Stimulated activated CD4-positive, alpha-beta T cell treated with anti-CD3 and anti-CD28 coated beads, TNF-alpha, amount 100 ng/mL, for 48 hours (primary cell): ENCODE results near the gene ARHGAP26.
"Not testable (repeated sequence)": the region's sequence is repeated elsewhere in the genome, so short reads cannot be mapped to it uniquely, and the experiment has no call there.

ENCODE experiments used
- DNase-seq, 3 donors: peaks; one replicate each; pipeline ENCODE4 v3.0.0-alpha.2; 2020; ENCODE audit warnings: low read depth in 3 of 3

ARHGAP26 gene

GRCh38 chr5:142931896-142932686 lies 161.9 kb downstream of the ARHGAP26 start:
- no peak for DNase-seq

- no peak for DNase-seq
Measured at GRCh38 chr5:142934051-142934762, 164.0 kb downstream of the ARHGAP26 start.

- DNase-seq, result no peak
Measured at GRCh38 chr5:142935014-142935413, 164.8 kb downstream of the ARHGAP26 start.

DNA sequence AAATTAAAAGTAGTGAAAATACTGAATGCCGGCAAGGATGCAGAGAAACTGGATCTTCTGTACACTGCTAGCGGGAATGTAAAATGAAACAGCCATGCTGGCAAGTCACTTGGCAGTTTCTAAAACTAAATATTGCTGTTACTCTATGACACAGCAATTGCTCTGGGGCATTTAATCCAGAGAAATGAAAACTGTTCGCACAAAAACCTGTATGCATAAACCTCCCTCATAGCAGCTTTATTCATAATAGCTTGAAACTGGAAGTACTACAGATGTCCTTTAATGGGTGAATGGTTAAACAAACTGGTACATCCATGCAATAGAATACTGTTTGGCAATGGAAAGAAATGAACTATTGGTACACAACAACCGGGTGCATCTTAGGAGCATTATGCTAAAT lies 167.2 kb downstream of the ARHGAP26 start:
- no peak for DNase-seq

- DNase-seq, result no peak
Measured at GRCh38 chr5:142938266-142938880, 168.2 kb downstream of the ARHGAP26 start.

GRCh38 chr5:142939006-142939405 lies 168.8 kb downstream of the ARHGAP26 start:
- DNase-seq, result no peak

DNA sequence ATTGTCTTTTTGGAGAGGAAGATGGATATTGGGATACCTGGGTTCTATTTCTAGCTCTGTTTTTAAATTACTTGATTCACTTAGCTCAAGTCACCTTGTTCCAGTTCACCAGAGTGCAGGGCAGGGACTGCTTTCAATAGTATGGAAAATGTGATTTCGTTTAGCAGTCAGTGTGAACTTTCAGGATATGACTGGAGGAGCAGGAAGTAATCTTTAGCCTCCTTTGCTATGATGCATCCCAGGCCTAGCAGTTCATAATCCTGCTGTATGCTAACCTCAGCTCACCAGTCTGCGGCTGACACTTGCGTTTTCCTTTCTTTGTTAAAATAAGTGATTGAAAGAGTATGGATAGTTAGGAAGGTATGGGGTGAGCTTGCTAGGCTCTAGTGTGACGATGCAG lies 169.7 kb downstream of the ARHGAP26 start:
- no peak for DNase-seq

DNA sequence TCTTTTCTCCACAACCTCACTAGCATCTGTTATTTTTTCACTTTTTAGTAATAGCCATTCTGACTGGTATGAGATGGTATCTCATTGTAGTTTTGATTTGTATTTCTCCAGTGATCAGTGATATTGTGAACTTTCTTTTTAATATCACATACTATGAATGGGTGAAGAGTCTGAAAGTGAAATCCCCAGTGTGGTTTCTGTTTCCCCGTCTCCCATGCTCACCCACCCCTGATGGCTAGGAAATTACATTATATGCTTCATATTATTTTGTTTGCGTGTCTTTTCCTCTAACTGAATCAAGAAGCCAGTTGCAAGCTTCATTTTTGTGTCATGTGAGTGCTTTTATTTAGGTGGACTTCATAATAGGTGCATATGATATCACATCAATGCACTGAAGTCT lies 171.1 kb downstream of the ARHGAP26 start:
- no peak for DNase-seq

DNA sequence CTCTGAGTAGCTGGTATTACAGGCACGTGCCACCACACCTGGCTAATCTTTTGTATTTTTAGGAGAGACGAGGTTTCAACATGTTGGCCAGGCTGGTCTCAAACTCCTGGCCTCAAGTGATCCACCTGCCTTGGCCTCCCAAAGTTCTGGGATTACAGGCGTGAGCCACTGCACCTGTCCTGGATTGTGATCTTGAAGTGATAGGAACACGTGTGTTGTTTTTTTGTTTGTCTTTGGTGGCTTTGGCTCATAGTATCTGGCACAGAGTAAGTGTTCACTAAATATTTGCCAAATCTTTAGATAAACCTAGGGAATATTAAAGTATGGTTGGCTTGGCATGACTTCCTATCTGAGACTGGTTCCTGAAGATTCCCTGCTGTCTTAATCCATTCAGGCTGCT lies 172.7 kb downstream of the ARHGAP26 start:
- no peak for DNase-seq

DNA sequence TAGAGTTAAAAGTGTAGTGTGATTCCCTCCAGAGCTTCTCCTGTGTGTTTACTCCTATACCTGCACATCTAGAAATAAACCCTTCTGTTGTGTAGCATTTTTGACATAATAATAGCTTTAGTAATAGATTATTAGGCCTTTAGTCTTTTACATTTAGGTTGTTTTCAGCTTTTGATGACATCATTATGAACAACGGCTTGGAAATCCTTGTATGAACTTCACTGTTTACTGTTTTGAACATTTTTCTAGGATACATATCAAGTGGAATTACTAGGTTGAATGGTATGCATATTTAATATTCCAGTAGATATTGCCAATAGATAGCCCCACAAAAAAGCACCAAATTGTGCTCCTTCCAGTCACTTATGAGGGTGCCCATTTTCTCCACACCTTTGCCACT lies 174.0 kb downstream of the ARHGAP26 start:
- no peak for DNase-seq

DNA sequence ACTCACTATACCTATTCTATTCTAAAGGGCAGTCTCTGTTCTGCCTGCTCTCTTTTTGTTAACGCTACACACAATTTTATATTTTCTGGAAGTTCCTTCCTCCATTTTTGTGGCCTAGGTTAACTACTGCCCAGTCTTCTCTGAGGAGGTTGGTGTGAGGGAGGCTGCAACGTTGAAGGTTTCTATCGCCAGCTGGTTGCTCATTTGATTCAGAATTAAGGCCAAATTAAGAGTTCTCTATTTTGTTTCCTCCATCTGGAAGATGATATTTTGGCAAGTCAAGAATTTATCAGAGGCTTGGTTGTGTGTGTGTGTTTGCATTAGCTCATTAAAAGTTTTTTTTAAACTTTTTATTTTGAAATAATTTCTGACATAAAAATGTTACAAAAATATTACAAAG lies 175.1 kb downstream of the ARHGAP26 start:
- DNase-seq, result no peak

- DNase-seq, result no peak
Measured at GRCh38 chr5:142945845-142946244, 175.7 kb downstream of the ARHGAP26 start.

DNA sequence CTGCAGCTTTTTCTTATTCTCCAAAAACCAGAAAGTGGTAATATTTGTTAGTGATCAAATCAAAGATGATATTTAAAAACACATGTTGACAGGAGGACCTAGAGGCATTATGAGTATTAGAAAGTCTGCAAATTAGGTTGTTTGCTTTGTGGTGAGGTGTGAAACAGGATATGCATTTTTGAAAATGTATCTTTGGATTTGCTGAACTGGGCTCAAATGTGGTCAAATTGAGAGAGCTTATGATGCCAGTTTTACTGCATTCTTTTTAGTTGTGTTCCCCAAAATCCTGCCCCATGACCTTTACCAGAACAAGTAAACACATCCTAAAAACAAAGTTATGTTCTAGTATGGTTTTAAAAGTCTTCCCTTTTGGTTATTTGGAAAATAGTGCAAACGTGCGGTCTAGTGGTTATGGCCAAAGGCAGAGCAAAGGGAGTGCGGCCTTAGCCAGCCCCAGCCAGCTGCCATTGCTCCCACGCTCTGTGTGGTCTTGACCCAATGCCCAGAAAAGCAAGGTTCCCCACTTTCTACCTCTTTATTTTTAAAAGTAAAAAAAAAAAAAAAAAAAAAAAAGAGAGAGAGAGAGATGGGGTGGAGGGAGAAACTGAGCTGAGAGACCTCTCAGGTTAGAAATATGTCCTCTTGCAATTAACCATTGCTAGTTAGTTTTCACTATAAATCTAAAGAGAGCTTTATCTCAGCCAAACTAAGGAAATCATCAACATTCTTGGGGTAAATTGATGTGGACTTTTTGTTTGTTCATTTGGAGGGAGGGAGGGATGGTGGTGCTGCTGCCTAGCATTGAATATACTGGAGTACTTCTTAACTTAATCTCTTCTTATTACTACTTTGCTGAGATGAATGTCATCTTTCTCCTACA lies 176.6 kb downstream of the ARHGAP26 start:
- no peak for DNase-seq

DNA sequence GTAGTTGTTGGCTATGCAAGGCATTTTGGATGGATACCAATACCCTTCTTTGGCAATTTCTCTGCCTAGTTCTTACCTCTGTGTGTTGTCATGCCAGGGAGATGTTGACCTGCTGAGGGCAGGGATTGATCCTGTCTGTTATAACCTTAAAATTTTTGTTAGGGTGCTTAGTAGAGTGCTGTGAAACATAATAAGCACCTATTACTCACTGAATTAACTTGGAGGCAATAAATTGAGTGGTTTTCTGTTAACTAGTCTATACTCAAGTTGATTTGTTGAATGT lies 177.2 kb downstream of the ARHGAP26 start:
- no peak for DNase-seq

DNA sequence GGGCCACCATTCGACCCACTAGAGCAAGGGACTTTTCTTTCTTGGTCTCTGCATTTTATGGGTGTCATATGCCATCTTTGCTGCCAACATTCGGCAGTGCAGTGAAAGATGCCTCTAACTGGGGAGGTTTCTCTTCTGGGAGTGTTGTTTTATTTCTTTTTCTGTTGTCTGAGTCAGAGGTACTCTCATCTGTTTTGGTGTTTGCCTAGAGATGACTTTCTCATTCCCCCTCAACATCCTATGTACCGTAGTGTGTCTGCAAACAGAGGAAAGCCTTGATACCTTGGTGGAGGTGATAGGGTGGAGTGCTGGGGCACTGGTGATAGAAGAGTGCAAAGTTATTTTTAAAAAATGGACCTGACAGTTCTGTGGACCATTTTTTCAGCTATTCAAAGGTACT lies 182.1 kb downstream of the ARHGAP26 start:
- no peak for DNase-seq

GRCh38 chr5:142952871-142953270 lies 182.7 kb downstream of the ARHGAP26 start:
- DNase-seq, result not testable (repeated sequence)

- no peak for DNase-seq
Measured at GRCh38 chr5:142954455-142954854, 184.3 kb downstream of the ARHGAP26 start.

DNA sequence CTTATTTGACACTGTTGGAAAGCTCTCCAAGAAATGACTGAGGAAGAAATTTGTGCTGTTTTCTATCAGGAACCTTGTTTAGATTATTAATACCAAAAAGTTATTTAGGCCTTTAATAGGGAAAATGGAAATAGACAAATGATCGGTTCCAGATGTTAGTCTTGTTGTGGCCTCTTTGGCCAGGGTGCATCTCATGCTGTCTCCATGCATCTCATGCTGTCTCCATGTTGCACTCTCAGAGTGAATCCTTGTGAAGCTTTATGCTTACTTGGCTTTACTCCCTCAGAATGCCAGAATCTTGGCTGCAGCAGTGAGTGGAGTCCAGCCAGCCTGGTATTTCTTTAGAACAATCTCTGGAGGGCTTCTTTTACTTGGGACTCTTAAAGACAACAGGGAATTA lies 185.5 kb downstream of the ARHGAP26 start:
- DNase-seq, result no peak

- no peak for DNase-seq
Measured at GRCh38 chr5:142957528-142957927, 187.4 kb downstream of the ARHGAP26 start.

GRCh38 chr5:142958944-142959682 lies 188.9 kb downstream of the ARHGAP26 start:
- DNase-seq, result no peak
